HG02943 (cell line): Measurements from ENCODE around the gene KCNIP3.

Experiments used
- ATAC-seq: cut with Tn5 transposase; IDR thresholded peaks from one replicate; pipeline ENCODE4 v1.9.1; 2021; ENCODE audit warnings: mild to moderate bottlenecking, low read depth, moderate library complexity; ENCODE audit not compliant: unreplicated experiment

The KCNIP3 gene

GRCh38 chr2:95292623-95293260 is 4.4 kb upstream of the KCNIP3 start:
- no peak for ATAC-seq

GRCh38 chr2:95294579-95295250 is 2.4 kb upstream of the KCNIP3 start:
- ATAC-seq, result no peak

- ATAC-seq, result no peak
These were observed 1.8 kb upstream of the KCNIP3 start for GRCh38 chr2:95295376-95295775.

GRCh38 chr2:95296011-95296410 is 1.1 kb upstream of the KCNIP3 start:
- no peak for ATAC-seq

GRCh38 chr2:95297639-95298395 is 670 bp downstream of the KCNIP3 start:
- no peak for ATAC-seq

GRCh38 chr2:95298486-95299111 is 1.5 kb downstream of the KCNIP3 start:
- ATAC-seq, result no peak

- no peak for ATAC-seq
These were observed 2.8 kb downstream of the KCNIP3 start for GRCh38 chr2:95299961-95300360.

- ATAC-seq, result no peak
These were observed 3.3 kb downstream of the KCNIP3 start for GRCh38 chr2:95300450-95300849.

- ATAC-seq, result no peak
These were observed 4.0 kb downstream of the KCNIP3 start for GRCh38 chr2:95301186-95301585.

- no peak for ATAC-seq
These were observed 4.9 kb downstream of the KCNIP3 start for GRCh38 chr2:95301876-95302641.

- ATAC-seq, result no peak
These were observed 6.2 kb downstream of the KCNIP3 start for GRCh38 chr2:95303191-95303919.

GRCh38 chr2:95305380-95306061 is 8.4 kb downstream of the KCNIP3 start:
- no peak for ATAC-seq

GRCh38 chr2:95306336-95306895 is 9.3 kb downstream of the KCNIP3 start:
- no peak for ATAC-seq

- no peak for ATAC-seq
These were observed 9.9 kb downstream of the KCNIP3 start for GRCh38 chr2:95307036-95307435.

- ATAC-seq, result no peak
These were observed 10.7 kb downstream of the KCNIP3 start for GRCh38 chr2:95307878-95308277.

GRCh38 chr2:95308426-95308990 is 11.4 kb downstream of the KCNIP3 start:
- ATAC-seq, result no peak

GRCh38 chr2:95309599-95309998 is 12.5 kb downstream of the KCNIP3 start:
- ATAC-seq, result no peak

- no peak for ATAC-seq
These were observed 13.1 kb downstream of the KCNIP3 start for GRCh38 chr2:95310216-95310615.

- no peak for ATAC-seq
These were observed 13.5 kb downstream of the KCNIP3 start for GRCh38 chr2:95310651-95311050.
